Measurements from ENCODE around the gene SMCO2.

SMCO2 gene

DNA sequence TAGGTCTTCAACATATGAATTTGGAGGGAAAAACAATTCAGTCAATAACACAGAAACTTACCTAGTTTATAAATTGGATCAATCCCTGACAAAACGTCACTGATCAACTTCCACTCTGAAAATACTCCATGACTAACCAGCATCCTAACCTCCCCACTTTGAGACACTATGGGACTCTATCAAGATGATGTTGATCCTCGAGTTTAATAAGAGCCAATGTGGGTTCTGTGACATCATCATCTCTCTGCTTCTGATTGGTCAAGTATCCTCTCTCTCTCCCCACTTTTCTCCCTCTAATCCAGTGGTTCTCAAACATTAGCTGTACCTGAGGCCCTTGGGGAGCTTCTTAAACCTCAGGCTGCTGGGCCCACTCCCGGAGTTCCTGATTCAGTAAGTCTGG, at the start of gene SMCO2:
TSS of gene SMCO2 (plus strand) at position 301 of the 400 bp plus-strand sequence. CDS start 23,896 bp downstream, outside the sequence.
- no peak for DNase-seq (ENCODE audit: low read depth in 3 of 3)

GRCh38 chr12:27398466-27398865, 48.1 kb upstream of the SMCO2 start:
- no peak for DNase-seq (ENCODE audit: low read depth in 3 of 3)

DNA sequence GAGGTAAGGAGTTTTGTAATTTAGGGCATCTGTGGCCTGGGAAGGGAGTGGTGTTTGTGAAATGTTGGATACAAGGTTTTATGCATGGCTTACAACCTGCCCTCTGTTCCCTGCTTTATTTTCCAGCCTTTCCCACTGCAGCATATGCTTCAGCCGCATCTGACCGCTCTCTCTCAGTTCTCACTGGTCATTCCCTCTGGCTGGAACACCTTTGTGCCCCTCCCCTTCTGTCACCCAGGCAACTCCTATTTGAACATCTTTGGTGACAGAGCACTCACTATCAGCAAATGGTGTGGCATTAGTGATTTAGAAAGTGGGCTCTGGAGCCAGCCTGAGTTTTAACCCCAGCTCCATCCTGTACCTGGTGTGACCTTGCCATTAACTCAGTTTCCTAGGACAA, 47.5 kb upstream of the SMCO2 start:
- no peak for DNase-seq (ENCODE audit: low read depth in 3 of 3)

GRCh38 chr12:27400856-27401354, 45.6 kb upstream of the SMCO2 start:
- DNase-seq (ENCODE audit: low read depth in 3 of 3), result no peak

- no peak for DNase-seq (ENCODE audit: low read depth in 3 of 3)
These were observed 34.5 kb upstream of the SMCO2 start for GRCh38 chr12:27412047-27412446.

GRCh38 chr12:27422697-27423096, 23.8 kb upstream of the SMCO2 start:
- no peak for DNase-seq (ENCODE audit: low read depth in 3 of 3)

DNA sequence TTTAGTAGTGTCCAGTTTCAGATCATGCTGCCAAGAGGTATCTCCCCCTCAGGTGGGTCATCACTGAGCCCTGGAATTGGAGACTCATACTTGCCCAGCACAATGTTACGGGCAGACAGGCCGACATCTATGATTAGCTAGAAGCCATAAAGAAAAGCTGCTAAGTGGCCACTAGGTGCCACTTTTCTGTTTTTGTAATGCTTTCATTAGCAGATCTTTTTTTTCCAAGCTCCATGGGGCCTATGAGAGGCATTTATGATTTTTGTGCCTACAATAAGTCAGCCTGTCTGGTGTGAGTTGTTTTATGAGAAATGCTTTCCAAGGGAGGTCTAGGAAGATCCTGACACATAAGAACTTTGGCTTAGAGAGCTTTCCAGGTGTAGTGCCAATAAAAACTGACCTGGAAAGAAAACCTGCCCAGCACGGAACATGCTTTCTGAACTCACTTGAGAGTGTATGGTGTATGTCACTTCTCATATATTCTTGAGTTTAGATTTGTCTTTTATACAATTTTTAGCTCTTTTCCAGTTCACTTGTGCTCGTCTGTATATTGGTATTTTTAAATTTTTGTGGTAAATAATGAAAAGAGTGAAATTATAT, 21.8 kb upstream of the SMCO2 start:
- no peak for DNase-seq (ENCODE audit: low read depth in 3 of 3)

DNA sequence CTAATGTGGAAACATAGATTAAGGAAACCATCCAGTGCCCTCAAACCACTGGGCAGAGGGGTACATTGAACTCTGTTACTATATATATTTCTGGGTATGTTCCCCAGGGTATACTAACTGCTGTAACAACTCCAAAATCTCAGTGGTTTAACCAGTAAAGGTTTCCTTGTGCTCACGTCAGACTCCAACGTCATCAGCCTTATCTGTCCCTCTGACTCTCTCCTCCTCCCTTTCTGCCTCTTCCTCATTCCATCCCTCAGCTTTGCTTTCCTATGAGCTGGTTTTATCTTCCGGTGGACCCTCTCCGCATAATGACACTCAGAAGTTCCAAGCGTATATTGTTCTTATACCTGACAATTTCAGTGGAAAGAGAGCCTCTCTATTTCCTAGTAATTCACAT, 21.2 kb upstream of the SMCO2 start:
- DNase-seq (ENCODE audit: low read depth in 3 of 3), result no peak

- no peak for DNase-seq (ENCODE audit: low read depth in 3 of 3)
These were observed 19.6 kb upstream of the SMCO2 start for GRCh38 chr12:27426743-27427487.

GRCh38 chr12:27427824-27428223, 18.7 kb upstream of the SMCO2 start:
- no peak for DNase-seq (ENCODE audit: low read depth in 3 of 3)

- DNase-seq (ENCODE audit: low read depth in 3 of 3), result no peak
These were observed 18.1 kb upstream of the SMCO2 start for GRCh38 chr12:27428466-27428865.

DNA sequence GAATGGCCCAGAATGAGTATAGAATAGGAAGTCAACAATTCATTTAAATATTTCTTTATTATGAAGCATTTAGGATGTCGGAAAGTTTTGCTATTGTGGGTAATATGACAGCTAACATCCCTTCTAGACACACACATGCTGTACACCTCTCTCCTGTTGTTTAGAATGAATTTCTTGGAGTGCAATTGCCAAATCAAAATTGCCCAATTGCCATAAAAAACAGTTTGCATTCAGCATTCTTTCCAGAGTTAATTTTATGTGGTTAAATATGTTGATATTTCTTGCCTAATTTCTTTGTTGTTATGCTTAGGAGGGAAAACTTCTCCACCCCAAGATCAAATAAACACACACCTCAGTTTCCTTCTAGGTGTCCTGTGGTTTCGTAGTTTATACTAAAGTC, 16.9 kb upstream of the SMCO2 start:
- no peak for DNase-seq (ENCODE audit: low read depth in 3 of 3)

GRCh38 chr12:27431185-27431584, 15.4 kb upstream of the SMCO2 start:
- no peak for DNase-seq (ENCODE audit: low read depth in 3 of 3)

DNA sequence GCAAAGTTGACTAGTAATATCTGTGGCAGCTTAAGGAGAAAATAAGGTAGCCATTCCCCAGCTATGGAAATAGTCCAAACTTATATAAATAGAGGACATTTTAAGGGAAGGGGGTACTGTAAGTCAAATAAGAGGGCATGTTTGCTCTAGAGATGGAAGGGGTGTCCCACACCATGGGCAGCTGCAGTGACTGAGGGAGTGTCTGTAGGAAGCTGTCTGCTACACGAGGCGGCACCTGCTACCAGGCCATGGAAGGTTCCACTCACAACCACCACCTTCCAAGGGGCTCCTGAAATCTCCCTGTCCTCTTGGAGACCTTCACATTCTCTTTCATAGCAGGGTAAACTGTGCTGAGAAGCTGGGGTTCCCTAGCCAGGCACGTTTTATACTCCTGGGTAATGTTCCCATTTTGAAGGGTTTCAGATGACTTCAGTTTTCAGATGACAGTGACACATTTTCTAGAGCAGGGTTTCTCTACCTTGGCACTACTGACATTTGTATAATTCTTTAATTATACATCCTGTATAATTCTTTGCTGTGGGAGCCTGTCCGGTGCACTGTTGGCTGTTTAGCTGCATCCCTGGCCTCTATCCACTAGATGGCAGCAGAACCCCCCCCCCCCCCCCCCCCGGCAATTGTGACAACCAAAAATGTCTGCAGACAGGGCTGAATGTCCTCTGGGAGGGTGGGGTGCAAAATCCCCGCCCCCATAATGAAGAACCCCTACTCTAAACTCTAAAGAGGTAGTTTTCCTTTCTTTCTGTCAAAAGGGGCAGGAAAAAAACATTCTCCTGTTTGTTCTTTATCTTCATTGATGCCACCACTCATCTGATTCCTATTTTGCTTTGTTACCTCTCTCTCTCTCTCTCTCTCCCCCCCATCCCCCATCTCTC, 11.6 kb upstream of the SMCO2 start:
- peak in 1 of 3 experiments; percentile 6 for DNase-seq (ENCODE audit: low read depth in 3 of 3)

DNA sequence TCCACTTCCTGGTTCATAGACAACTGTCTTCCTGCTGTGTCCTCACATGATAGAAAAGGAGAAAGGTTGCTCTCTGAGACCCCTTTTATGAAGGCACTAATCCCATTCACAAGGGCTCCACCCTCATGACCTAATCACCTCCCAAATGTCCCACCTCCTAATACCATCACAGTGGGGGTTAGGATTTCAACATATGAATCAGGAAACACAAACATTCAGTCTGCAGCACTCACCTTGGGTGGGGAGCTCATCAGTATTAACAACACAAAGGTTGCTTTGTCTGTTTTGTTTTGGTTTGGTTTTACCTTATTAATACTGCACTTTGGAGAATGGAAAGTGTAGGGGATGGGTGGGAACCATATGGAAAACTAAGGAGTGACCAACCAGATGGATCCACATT, 10.5 kb upstream of the SMCO2 start:
- DNase-seq (ENCODE audit: low read depth in 3 of 3), result no peak

DNA sequence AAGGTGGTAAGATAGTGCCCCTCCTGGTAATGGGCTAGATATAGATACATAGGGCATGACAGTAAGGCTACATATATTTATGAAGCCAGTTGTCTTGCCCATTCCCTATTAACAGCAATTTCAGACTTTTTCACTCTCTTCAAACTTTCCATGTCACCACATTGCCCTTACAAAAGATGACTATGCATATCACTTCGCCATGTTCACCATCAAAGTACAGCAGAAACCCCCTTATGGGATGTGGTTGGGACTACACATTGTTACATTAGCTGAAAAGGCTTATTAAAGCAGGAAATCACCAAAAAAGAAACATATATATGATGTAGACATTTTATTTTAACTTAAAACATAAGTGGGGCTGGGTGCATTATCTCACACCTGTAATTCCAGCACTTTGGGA, 9.8 kb upstream of the SMCO2 start:
- no peak for DNase-seq (ENCODE audit: low read depth in 3 of 3)

- no peak for DNase-seq (ENCODE audit: low read depth in 3 of 3)
These were observed 8.7 kb upstream of the SMCO2 start for GRCh38 chr12:27437839-27438238.

DNA sequence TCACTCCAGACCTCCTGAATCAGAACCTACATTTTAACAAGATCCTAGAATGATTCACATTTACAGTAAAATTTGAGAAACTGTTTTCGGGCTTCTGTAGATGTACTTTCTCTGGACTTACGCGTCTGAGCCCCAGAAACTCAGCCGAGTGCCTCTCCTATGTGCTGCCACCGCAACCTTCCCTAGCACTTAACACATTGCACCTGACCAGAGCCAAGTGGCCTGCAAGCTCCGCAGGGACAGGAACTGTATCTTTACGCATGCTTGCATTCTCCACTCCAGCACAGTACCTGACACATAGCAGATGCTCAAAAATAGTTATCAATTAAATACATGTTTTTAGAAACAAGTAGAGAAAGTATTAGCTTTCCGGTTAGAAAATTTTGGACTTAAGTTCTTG, 1.2 kb downstream of the SMCO2 start:
- no peak for DNase-seq (ENCODE audit: low read depth in 3 of 3)

DNA sequence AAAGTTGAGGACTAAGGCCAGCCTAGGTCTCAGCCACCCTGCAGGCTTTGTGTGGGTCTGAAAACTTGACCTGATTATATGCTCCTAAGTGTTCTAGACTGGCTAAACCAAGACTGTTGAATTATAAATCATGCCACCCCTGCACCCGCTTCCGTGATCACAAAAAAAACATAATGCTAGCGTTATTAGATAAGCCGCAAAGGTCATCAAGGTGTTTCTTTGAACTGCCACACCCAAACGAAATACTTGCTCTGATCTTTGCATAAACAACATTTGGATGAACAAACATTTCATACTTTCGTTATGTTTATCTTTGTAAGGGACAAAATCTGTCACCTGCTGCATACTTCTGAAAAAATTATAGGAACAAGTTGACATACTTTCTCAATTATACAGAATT, 2.5 kb downstream of the SMCO2 start:
- no peak for DNase-seq (ENCODE audit: low read depth in 3 of 3)

DNA sequence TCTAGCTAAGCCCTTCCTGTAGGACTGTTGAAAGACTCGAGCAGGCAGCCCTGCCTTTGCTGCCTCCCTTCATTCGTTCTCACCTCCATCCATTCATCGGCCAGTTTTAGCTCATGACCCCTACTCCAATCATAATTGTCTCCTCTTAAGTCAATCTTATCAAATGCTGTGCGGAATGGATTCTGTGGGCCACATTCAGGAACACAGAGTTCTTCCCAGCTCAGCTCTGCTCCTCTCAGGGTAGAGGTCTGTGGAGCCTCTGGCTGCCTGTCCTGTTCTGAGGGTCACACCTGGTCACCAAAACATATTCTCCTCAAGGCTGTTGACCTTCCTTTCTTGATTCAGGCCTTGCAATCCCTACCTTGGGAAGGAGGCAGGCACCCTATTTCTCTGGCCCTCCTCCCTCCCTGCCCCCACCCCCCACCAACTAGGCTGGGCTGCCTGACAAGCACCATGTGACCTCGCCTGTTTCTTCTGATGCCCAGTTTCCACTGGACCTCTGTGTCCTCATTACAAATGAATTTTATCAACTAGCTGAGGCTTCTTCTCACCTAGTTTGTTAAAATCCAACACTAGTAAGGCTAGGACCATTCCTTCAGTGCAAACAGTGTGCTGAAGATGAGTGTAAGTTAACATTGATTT, 3.5 kb downstream of the SMCO2 start:
- no peak for DNase-seq (ENCODE audit: low read depth in 3 of 3)

DNA sequence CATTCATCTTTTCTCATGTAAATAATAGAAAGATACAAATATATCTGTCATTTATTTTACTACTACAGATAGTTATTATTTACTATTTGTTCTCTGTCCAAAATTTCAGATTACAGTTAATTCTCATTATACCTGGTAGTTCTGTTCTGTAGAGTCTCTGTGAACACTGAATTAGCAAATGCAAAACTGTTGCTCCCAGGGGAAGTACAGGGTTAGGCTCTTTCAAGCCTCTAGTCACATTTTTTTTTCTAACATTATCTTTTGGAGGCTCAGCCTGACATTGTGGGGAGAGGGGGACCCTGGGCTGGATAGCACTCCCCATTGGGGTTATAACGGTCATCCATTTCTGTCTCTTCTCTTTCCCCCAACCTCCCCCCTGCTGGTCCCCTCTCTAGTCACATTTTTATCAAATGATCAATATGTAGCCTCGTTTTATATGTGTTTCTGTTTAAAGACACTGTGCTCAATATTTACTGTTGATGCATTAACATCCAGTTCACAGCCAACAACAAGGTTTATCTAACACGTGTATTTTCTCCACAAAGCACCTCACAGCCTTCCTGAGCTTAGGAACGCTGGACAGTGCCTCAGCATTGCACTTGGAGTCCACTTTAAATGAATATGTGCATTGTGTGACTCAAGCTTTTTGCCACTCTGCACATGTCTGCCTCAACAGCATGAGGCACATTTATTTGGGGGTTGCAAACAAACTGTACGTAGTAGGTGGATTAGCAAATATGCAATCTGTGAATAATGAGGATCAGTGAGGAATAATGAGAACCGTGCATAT, 4.7 kb downstream of the SMCO2 start:
- DNase-seq (ENCODE audit: low read depth in 3 of 3), result no peak
